Common myeloid progenitor, CD34-positive (primary cell): Measurements from ENCODE around the gene HTRA3.
A peak's percentile ranks its signal among the peaks of the same experiment; 100 is the strongest.

Source experiments
- CTCF ChIA-PET: fragments of 350-600 bp; sonication (Branson Sonifier 250); formaldehyde crosslinking; loops from one replicate; lab custom pipeline; 2021; ENCODE audit warnings: antibody characterized with exemption; lab: Charles Lee
- POLR2A ChIA-PET: fragments of 350-600 bp; sonication (Branson Sonifier 250); formaldehyde crosslinking; loops from one replicate; lab custom pipeline; 2021; ENCODE audit warnings: antibody characterized with exemption; lab: Charles Lee
- DNase-seq, 3 donors: peaks; one replicate each; pipeline versions ENCODE4 v3.0.0 to v3.0.0-alpha.2; 2013
- H3K27ac ChIP-seq, 2 experiments: 1 replicate in 1 of 2; 2 replicates in 1 of 2; pipeline ENCODE4 v1.7.0; 2013; ENCODE audit warnings: inconsistent platforms in 2 of 2, low read length in 2 of 2, mild to moderate bottlenecking in 2 of 2, low read depth in 1 of 2, moderate library complexity in 1 of 2; ENCODE audit not compliant: severe bottlenecking in 2 of 2, insufficient read depth in 1 of 2, poor library complexity in 1 of 2
- H3K27me3 ChIP-seq, 5 experiments: replicated peaks in 2 of 5; 1 replicate in 3 of 5; 2 replicates in 2 of 5; pipeline versions ENCODE4 v1.6.1 to v1.7.0; 2013; ENCODE audit warnings: low read length in 4 of 5, mild to moderate bottlenecking in 2 of 5, moderate library complexity in 2 of 5, inconsistent platforms in 1 of 5; ENCODE audit not compliant: insufficient read depth in 5 of 5, control insufficient read depth in 4 of 5
- H3K36me3 ChIP-seq, 4 experiments: 1 replicate in 2 of 4; 2 replicates in 2 of 4; pipeline versions ENCODE4 v1.6.1 to v1.7.0; 2013; ENCODE audit warnings: low read length in 3 of 4, control low read depth in 1 of 4, mild to moderate bottlenecking in 1 of 4; ENCODE audit not compliant: control insufficient read depth in 4 of 4, insufficient read depth in 4 of 4
- H3K4me1 ChIP-seq, 4 experiments: 1 replicate in 3 of 4; 2 replicates in 1 of 4; pipeline versions ENCODE4 v1.6.1 to v1.7.1; 2013; ENCODE audit warnings: low read length in 3 of 4, mild to moderate bottlenecking in 3 of 4, control low read depth in 1 of 4, inconsistent platforms in 1 of 4, moderate library complexity in 1 of 4; ENCODE audit not compliant: control insufficient read depth in 4 of 4, insufficient read depth in 4 of 4; ENCODE audit errors: control extremely low read depth in 1 of 4
- H3K4me3 ChIP-seq, 7 experiments: 1 replicate in 4 of 7; 2 replicates in 3 of 7; pipeline versions ENCODE4 v1.5.1 to v1.7.0; 2013; ENCODE audit warnings: mild to moderate bottlenecking in 7 of 7, low read length in 6 of 7, moderate library complexity in 6 of 7, inconsistent platforms in 2 of 7, low read depth in 2 of 7, control low read depth in 1 of 7; ENCODE audit not compliant: insufficient read depth in 4 of 7, control insufficient read depth in 1 of 7; ENCODE audit errors: extremely low read depth in 1 of 7
- H3K9me3 ChIP-seq, 5 experiments: 1 replicate in 4 of 5; 2 replicates in 1 of 5; pipeline versions ENCODE4 v1.6.1 to v1.7.1; 2013; ENCODE audit warnings: low read length in 4 of 5, mild to moderate bottlenecking in 2 of 5, inconsistent platforms in 1 of 5, low read depth in 1 of 5, moderate library complexity in 1 of 5; ENCODE audit not compliant: control insufficient read depth in 4 of 5, insufficient read depth in 2 of 5; ENCODE audit errors: control extremely low read depth in 1 of 5
- WGBS: methylation state at CpG from one replicate; pipeline ENCODE4 v1.1.5; 2013; ENCODE audit not compliant: insufficient coverage; 5-methylcytosine and 5-hydroxymethylcytosine counted together

The HTRA3 gene

DNA sequence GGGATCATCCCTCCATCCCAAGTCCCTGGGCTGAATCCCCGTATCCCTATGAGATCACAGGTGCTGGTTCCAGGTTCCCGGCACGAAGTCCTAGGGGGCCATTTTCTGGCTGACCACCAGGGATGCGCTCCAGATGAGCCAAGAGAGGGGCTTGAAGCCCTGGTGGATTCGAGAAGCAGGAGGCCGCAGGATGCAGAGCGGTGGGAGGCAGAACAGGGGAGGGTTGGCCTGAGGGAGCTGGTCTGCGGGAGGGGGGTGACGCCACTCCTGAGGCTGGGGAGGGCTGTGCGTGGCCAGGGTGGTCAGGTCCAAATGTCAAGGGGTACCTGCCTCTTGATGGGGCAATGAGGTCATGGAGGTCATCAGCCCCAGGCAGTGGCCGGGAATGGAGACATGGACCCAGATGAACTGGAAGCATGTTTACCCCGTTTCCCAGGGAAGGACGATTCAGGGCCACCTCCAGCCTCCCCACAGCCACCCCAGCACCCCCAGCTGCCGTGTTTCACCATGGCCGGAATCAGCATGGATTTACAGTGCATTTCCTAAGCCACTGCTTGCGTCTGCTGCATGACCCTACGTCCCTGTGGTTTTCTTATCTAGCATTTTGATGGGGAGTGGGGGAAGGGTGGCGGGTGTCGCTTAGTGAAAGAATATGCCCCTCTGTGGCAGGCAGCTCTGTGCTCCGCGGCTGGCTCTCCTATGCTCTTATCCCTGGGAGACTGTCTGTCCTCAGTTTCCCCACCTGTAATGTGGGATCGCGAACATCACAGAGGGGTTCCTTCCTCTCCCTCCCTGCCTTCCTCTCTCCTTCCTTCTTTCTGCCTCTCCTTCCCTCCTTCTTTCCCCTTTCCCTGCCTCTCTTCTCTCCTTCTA is 17.0 kb upstream of the HTRA3 start:
- Histone ChIP-seq H3K27ac (no peak overlapping the region), H3K36me3 (no peaks in the 10 kb centered on the region), H3K9me3 (no peaks in the 10 kb centered on the region), H3K27me3 (no peaks in the 10 kb centered on the region), H3K4me1 (peaks cover 0 to 24% (median 8%) of the 10 kb centered on the region in 4 experiments), H3K4me3 (no peak overlapping the region)
- CTCF ChIA-PET, result interaction anchor here (0.8 to 2.6 kb wide), 7 partner anchors 9 to 153 kb away, joined by 3 to 8 read pairs (median 3); no protein-coding TSS in a partner anchor
- POLR2A ChIA-PET, result interaction anchor here (0.6 kb wide), 1 partner anchor 28 kb away, joined by 3 read pairs; no protein-coding TSS in a partner anchor
- 79% methylated on average over 18 of the region's 23 CpGs for WGBS
- peak; percentile 70 to 76 (median 73) for DNase-seq

DNA sequence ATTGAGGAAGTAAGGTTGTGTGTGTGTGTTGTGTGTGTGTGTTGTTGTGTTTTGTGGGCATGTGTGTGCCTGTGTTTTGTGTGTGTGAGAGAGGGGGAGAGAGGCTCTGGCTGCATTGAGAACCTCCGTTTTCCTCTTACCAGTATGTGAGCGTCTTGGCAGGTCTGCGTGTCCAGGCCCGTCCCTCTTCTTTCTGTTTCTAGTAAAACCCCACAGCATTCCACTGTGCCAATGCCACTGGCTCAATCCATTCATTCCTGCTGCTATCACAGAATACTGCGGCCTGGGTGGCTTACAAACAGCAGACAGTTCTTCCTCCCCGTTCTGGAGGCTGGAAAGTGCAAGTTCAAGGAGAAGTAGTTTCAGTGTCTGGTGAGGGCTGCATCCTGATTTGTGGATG is 15.5 kb upstream of the HTRA3 start:
- no peaks in the 10 kb centered on the region for H3K9me3 ChIP-seq
- POLR2A ChIA-PET, result no interaction called here
- H3K27ac ChIP-seq, result no peak overlapping the region
- WGBS, result 100% methylated on average over 4 of the region's 6 CpGs
- H3K36me3 ChIP-seq, result no peaks in the 10 kb centered on the region
- CTCF ChIA-PET, result interaction anchor here (1.6 kb wide), 1 partner anchor 149 kb away, joined by 6 read pairs; no protein-coding TSS in a partner anchor
- no peaks in the 10 kb centered on the region for H3K27me3 ChIP-seq
- DNase-seq, result no peak
- H3K4me1 ChIP-seq, result peaks cover 0 to 38% (median 22%) of the 10 kb centered on the region in 4 experiments
- H3K4me3 ChIP-seq, result no peak overlapping the region

DNA sequence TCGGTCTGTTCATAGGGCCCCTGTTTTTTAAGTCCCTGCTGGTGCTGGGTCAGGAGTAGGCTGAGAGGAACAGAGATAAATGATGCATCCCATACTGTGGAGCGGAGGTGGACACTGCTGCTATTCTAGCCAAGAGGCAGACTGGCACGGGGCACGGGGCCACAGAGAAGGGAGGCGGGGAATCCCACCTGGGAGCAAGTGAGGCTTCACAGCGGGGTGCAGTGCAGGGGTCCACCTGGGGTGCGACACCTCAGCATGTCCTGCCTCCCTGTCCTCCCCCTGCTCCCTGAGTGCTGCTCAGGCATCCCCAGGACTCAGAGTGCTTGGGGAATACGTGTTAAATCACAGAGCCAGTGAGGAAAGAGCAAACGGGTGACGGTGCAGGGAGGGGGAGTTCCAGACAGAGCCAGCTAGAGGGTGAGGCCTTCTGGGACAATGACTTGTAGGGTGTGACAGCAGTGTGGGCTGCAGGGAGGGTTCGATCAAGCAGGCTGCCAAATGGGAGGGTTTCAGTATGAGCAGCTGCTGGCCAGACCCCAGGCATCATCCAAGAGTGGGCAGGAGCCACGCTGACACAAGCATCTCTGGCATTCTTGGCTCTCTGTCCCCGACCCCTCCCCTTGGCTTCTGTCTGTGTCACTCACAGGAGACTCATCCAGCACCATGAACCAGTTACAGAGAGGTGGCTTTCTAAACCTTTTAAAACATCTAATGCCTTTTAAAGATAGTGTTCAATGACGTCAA is 13.7 kb upstream of the HTRA3 start:
- H3K27ac ChIP-seq, result no peak overlapping the region
- 98% methylated on average over 13 of the region's 14 CpGs for WGBS
- no peaks in the 10 kb centered on the region for H3K36me3 ChIP-seq
- no peaks in the 10 kb centered on the region for H3K27me3 ChIP-seq
- ChIA-PET CTCF (no interaction called here), POLR2A (no interaction called here)
- DNase-seq, result no peak
- H3K4me1 ChIP-seq, result peaks cover 0 to 46% (median 37%) of the 10 kb centered on the region in 4 experiments
- no peak overlapping the region for H3K4me3 ChIP-seq
- no peaks in the 10 kb centered on the region for H3K9me3 ChIP-seq

DNA sequence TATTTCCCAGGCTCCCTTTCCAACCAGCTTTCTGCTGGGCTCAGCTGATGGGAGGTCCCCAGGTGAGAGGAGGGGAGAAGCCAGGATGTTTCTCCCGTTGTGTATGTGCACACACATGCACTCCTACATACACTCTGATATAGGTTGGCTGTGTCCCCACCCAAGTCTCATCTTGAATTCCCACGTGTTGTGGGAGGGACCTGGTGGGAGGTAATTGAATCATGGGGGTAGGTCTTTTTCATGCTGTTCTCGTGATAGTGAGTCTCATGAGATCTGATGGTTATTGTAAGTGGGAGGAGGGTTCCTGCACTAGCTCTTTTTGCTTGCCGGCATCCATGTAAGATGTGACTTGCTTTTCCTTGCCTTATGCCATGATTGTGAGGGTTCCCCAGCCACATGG is 11.7 kb upstream of the HTRA3 start:
- Histone ChIP-seq H3K27ac (no peak overlapping the region), H3K27me3 (no peaks in the 10 kb centered on the region), H3K9me3 (no peaks in the 10 kb centered on the region), H3K36me3 (no peaks in the 10 kb centered on the region), H3K4me1 (peaks cover 0 to 57% (median 53%) of the 10 kb centered on the region in 4 experiments), H3K4me3 (no peak overlapping the region)
- DNase-seq, result no peak
- POLR2A ChIA-PET, result no interaction called here
- 80% methylated on average over 3 of the region's 4 CpGs for WGBS
- CTCF ChIA-PET, result interaction anchor here (1.6 kb wide), 1 partner anchor 9 kb away, joined by 7 read pairs; no protein-coding TSS in a partner anchor

DNA sequence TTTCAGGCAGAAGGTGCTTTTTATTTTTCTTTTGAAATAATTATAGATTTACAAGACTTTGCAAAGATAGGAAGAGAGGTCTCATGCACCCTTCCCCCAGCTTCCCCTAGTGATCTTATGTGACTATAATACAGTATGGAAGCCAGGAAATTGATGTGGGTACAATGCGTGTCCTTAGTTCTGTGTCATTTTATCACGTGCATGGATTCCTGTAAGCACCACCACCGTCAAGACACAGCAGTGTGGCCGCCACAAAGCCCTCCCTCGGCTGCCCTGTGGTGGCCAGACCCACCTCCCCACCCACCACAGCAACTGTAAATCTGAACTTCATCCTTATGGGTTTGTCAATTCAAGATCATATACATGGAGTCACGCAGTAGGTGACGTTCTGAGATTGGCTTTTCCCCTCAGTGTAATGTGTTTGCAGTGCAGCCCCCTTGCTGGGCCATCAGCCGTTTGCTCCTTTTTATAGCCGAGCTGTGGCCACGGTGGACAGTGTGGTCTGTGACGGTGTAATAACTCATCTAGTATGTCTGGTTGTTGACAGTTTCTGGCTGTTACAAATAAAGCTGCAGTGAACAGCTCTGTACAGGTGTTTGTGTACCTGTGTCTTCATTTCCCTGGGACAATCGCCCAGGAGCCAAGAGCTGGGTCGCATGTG is 10.9 kb upstream of the HTRA3 start:
- Histone ChIP-seq H3K27me3 (no peaks in the 10 kb centered on the region), H3K36me3 (no peaks in the 10 kb centered on the region), H3K27ac (no peak overlapping the region), H3K4me3 (peak overlapping the region in 1 of 7 experiments; percentile 35), H3K9me3 (no peaks in the 10 kb centered on the region), H3K4me1 (peaks cover 0 to 56% (median 51%) of the 10 kb centered on the region in 4 experiments)
- 43% methylated on average over 3 of the region's 13 CpGs for WGBS
- ChIA-PET POLR2A (no interaction called here), CTCF (interaction anchor here (1.0 to 1.6 kb wide), 3 partner anchors 8 to 19 kb away, joined by 3 to 7 read pairs (median 3); no protein-coding TSS in a partner anchor)
- peak in 2 of 3 donors; percentile 73 to 75 for DNase-seq

DNA sequence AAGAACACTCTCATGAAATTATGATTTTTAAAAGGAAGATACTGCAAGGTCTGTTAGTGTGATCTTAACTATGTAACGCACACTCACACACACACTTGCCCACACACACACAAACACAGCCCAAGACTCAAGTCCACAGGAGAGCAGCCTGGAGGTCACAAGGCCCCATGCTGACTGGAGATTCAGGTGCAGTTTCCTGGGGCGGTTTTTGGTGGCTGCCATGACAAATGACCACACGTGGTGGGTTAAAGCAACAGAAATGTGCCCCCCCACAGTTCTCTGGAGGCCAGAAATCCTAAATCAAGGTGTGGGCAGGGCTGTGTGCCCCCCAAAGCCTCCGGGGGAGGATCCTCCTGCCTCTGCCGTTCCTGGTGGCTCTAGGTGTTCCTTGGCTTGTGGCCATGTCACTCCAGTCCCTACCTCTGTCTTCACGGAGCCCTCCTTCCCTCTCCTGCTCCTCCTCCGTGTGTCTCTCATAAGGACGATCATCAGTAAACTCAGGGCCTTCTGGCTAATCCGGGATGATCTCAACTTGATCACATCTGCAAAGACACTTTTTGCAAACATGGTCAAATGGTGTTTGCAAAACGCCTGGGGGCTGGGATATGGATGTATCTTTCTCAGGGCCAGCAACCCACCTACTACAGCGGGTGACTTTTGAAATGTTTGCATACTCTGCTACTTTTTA is 9.7 kb upstream of the HTRA3 start:
- CTCF ChIA-PET, result no interaction called here
- Histone ChIP-seq H3K9me3 (no peaks in the 10 kb centered on the region), H3K27ac (no peak overlapping the region), H3K4me3 (no peak overlapping the region), H3K27me3 (no peaks in the 10 kb centered on the region), H3K36me3 (no peaks in the 10 kb centered on the region), H3K4me1 (peaks cover 0 to 57% (median 51%) of the 10 kb centered on the region in 4 experiments)
- 90% methylated on average over 5 of the region's 11 CpGs for WGBS
- no peak for DNase-seq
- POLR2A ChIA-PET, result no interaction called here
